Gastrocnemius medialis (tissue), 4 donors: Measurements from ENCODE around the gene CDKAL1.

ENCODE experiments used
- CTCF ChIP-seq, 5 experiments: fragments of 450-650 bp in 3 of 5; fragments of 200-600 bp in 2 of 5; sonication (generic) in 2 of 5; IDR thresholded peaks in 4 of 5; conservative IDR thresholded peaks in 1 of 5; 1 replicate in 4 of 5; 2 replicates in 1 of 5; pipeline ENCODE4 v1.5.1; 2016 to 2019; ENCODE audit warnings: antibody characterized with exemption in 5 of 5, mild to moderate bottlenecking in 3 of 5, moderate library complexity in 3 of 5
- POLR2A ChIP-seq, 2 donors: fragments of 450-650 bp; IDR thresholded peaks; one replicate each; pipeline ENCODE4 v1.6.1; 2017; ENCODE audit warnings: antibody characterized with exemption in 2 of 2, mild to moderate bottlenecking in 2 of 2, moderate library complexity in 2 of 2

- TF ChIP-seq CTCF (IDR thresholded peaks at IDR 0.05 in 4 of 5, conservative IDR thresholded peaks at IDR 0.05 in 1 of 5) (no peak), POLR2A (IDR thresholded peaks at IDR 0.05) (no peak)
These were observed 730.2 kb downstream of the CDKAL1 start for GRCh38 chr6:21264288-21265033.
